Naive thymus-derived CD4-positive, alpha-beta T cell (primary cell): ENCODE results near the gene UGGT2. TPM values are rescaled to one million over a fixed set of nuclear protein-coding genes. Genes with fewer than 3 reads are reported as not detected.
A peak's percentile ranks its signal among the peaks of the same experiment; 100 is the strongest.

Source experiments
- ATAC-seq: fragments of 150-1000 bp; cut with Tn5 transposase; 2 replicates; pipeline ENCODE4 v1.10.0; 2021; ENCODE audit warnings: mild to moderate bottlenecking, moderate library complexity
- CTCF ChIA-PET: fragments of 350-600 bp; sonication (Branson Sonifier 250); formaldehyde crosslinking; loops from one replicate; lab custom pipeline; 2021; ENCODE audit warnings: antibody characterized with exemption; lab: Charles Lee
- POLR2A ChIA-PET: fragments of 350-600 bp; sonication (Branson Sonifier 250); formaldehyde crosslinking; loops from one replicate; lab custom pipeline; 2021; ENCODE audit warnings: antibody characterized with exemption, inconsistent platforms; lab: Charles Lee
- DNase-seq, 9 donors: peaks; one replicate each; pipeline versions ENCODE4 v3.0.0 to v3.0.0-alpha.2; 2020 to 2022; ENCODE audit warnings: mixed read lengths in 1 of 9
- H3K27ac ChIP-seq: one replicate; pipeline ENCODE4 v1.7.0; 2013; ENCODE audit warnings: mild to moderate bottlenecking, low read depth, low read length, moderate library complexity
- H3K27me3 ChIP-seq, 2 donors: one replicate each; pipeline ENCODE4 v1.7.0; 2013; ENCODE audit warnings: low read length in 2 of 2, mild to moderate bottlenecking in 2 of 2, moderate library complexity in 2 of 2; ENCODE audit not compliant: control insufficient read depth in 2 of 2, insufficient read depth in 2 of 2
- H3K36me3 ChIP-seq, 3 experiments: 1 replicate in 2 of 3; 2 replicates in 1 of 3; pipeline ENCODE4 v1.7.0; 2013; ENCODE audit warnings: low read length in 3 of 3, mild to moderate bottlenecking in 3 of 3, moderate library complexity in 1 of 3; ENCODE audit not compliant: insufficient read depth in 3 of 3, control insufficient read depth in 2 of 3
- H3K4me1 ChIP-seq, 2 donors: one replicate each; pipeline ENCODE4 v1.7.0; 2013; ENCODE audit warnings: low read length in 2 of 2, mild to moderate bottlenecking in 2 of 2, moderate library complexity in 1 of 2; ENCODE audit not compliant: control insufficient read depth in 2 of 2, insufficient read depth in 2 of 2
- H3K4me3 ChIP-seq: 2 replicates; pipeline ENCODE4 v1.7.0; 2013; ENCODE audit warnings: mild to moderate bottlenecking, low read length
- H3K9me3 ChIP-seq, 3 experiments: 1 replicate in 2 of 3; 2 replicates in 1 of 3; pipeline ENCODE4 v1.7.0; 2013; ENCODE audit warnings: low read length in 3 of 3; ENCODE audit not compliant: control insufficient read depth in 2 of 3
- H3K27ac Mint-ChIP-seq, 9 donors: one replicate each; pipeline ENCODE4 v1.8.0; 2020 to 2022; ENCODE audit warnings: mixed read lengths in 9 of 9, mild to moderate bottlenecking in 8 of 9, moderate library complexity in 5 of 9, inconsistent platforms in 2 of 9
- H3K27me3 Mint-ChIP-seq, 5 donors: one replicate each; pipeline ENCODE4 v1.8.0; 2021 to 2022; ENCODE audit warnings: mixed read lengths in 5 of 5, mild to moderate bottlenecking in 1 of 5
- H3K36me3 Mint-ChIP-seq, 5 donors: one replicate each; pipeline ENCODE4 v1.8.0; 2020 to 2022; ENCODE audit warnings: mixed read lengths in 5 of 5, mild to moderate bottlenecking in 3 of 5, inconsistent platforms in 1 of 5
- H3K4me1 Mint-ChIP-seq, 7 donors: one replicate each; pipeline ENCODE4 v1.8.0; 2020 to 2022; ENCODE audit warnings: mixed read lengths in 7 of 7, mild to moderate bottlenecking in 3 of 7, inconsistent platforms in 1 of 7
- H3K4me3 Mint-ChIP-seq, 10 donors: one replicate each; pipeline ENCODE4 v1.8.0; 2020 to 2022; ENCODE audit warnings: mild to moderate bottlenecking in 10 of 10, mixed read lengths in 10 of 10, moderate library complexity in 6 of 10, inconsistent platforms in 2 of 10
- H3K9me3 Mint-ChIP-seq, 11 donors: one replicate each; pipeline ENCODE4 v1.8.0; 2020 to 2022; ENCODE audit warnings: mixed read lengths in 11 of 11, mild to moderate bottlenecking in 4 of 11, inconsistent platforms in 1 of 11, moderate library complexity in 1 of 11
- intact Hi-C, 2 donors: fragments of 100-400 bp; cut with micrococcal nuclease; formaldehyde crosslinking; loops; one replicate each; pipeline ENCODE4 v1.15.1; 2023
- polyA plus RNA-seq, 2 donors: library from polyadenylated mRNA; unstranded; fragments of 300-500 nt; fragmentation: Illumina TruSeq; gene quantifications; one replicate each; pipeline ENCODE4 v1.2.3, GENCODE V29; 2021
- total RNA-seq, 6 experiments: library from RNA in 5 of 6; stranded (reverse) in 5 of 6; gene quantifications; 1 replicate in 5 of 6; 2 replicates in 1 of 6; pipeline ENCODE4 v1.2.3 and lab custom pipeline; 2021 to 2026

Gene UGGT2
- total and polyA plus RNA-seq, 7 experiments from 2014 or later: 0.22 to 6.5 (median 0.51) TPM; not detected in 3

DNA sequence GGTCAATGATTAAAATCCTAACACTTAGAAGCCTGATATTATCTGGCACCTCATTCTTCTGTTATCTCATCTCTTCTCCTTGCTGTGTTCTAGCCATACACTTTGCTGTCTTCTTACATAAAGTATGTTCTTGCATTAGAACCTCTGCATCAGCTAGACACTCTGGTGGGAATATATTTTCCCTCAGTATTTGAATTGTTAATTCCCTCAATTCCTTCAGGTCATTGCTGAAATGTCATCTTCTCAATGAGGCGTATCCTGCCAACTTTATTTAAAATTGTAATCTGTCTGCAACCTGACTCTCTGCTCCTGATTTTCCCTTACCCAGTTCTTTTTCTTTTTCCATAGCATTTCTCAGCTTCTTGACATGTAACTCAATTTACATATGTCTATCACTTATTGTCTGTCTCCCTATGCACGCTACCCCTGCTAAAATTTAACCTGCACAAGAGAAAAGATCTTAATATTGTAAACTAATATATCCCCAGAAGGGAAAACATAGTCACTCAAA is 138.2 kb downstream of the UGGT2 start:
- no peaks in the 10 kb centered on the region for H3K27me3 ChIP-seq
- DNase-seq (no peak), ATAC-seq (no peak)
- Mint-ChIP-seq H3K9me3 (peaks cover 4 to 24% (median 12%) of the 10 kb centered on the region in 11 donors), H3K27me3 (peaks cover 0 to 5% (median 0%) of the 10 kb centered on the region in 5 donors), H3K27ac (no peak overlapping the region), H3K4me3 (no peak overlapping the region), H3K36me3 (no peaks in the 10 kb centered on the region), H3K4me1 (peaks cover 0 to 1% (median 0%) of the 10 kb centered on the region in 7 donors)
- H3K4me3 ChIP-seq: no peak overlapping the region
- no peak overlapping the region for H3K27ac ChIP-seq
- CTCF ChIA-PET: no interaction called here
- intact Hi-C loops: no loop called here
- POLR2A ChIA-PET: no interaction called here
- H3K9me3 ChIP-seq: no peaks in the 10 kb centered on the region
- no peaks in the 10 kb centered on the region for H3K36me3 ChIP-seq
- no peaks in the 10 kb centered on the region for H3K4me1 ChIP-seq

DNA sequence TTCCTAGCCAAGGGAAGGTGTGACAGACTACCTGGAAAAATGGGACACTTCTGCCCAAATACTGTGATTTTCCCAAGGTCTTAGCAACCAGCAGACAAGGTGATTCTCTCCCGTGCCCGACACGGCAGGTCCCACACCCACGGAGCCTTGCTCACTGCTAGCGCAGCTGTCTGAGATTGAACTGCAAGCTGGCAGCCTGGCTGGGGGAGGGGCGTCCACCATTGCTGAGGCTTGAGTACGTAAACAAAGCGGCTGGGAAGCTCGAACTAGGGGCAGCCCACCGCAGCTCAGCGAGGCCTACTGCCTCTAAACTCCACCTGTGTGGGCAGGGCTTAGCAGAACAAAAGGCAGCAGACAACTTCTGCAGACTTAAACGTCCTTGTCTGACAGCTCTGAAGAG is 146.2 kb downstream of the UGGT2 start:
- H3K4me3 Mint-ChIP-seq: no peak overlapping the region
- H3K36me3 ChIP-seq: no peaks in the 10 kb centered on the region
- peaks cover 0 to 6% of the 10 kb centered on the region in 2 donors for H3K27me3 ChIP-seq
- peaks cover 0 to 26% (median 10%) of the 10 kb centered on the region in 11 donors for H3K9me3 Mint-ChIP-seq
- CTCF ChIA-PET: interaction anchor here (0.6 kb wide), 1 partner anchor 1107 kb away, joined by 4 read pairs; no protein-coding TSS in a partner anchor
- H3K27me3 Mint-ChIP-seq: peaks cover 0 to 9% (median 5%) of the 10 kb centered on the region in 5 donors
- no peak overlapping the region for H3K27ac ChIP-seq
- intact Hi-C loops: no loop called here
- no peaks in the 10 kb centered on the region for H3K36me3 Mint-ChIP-seq
- POLR2A ChIA-PET: no interaction called here
- H3K27ac Mint-ChIP-seq: no peak overlapping the region
- H3K4me1 ChIP-seq: no peaks in the 10 kb centered on the region
- no peaks in the 10 kb centered on the region for H3K9me3 ChIP-seq
- peak in 1 of 9 donors; percentile 0 for DNase-seq
- H3K4me1 Mint-ChIP-seq: no peaks in the 10 kb centered on the region
- ATAC-seq: no peak
- no peak overlapping the region for H3K4me3 ChIP-seq

DNA sequence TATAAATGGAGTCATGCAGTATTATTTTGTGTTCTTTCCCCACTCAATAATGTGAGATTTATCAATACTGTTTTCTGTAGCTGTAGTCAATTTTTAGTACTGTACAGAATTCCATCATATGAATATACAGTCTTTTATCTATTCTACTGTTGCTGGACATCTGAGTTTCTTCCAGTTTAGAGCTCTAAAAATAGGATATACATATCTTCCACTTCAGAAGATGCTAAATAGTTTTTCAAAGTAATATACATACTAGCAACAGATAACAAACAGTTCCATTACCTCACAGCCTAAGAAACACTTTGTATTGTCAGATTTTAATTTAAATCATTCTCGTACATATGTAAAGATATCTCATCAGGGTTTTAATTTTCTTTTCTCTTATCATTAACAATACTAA is 149.6 kb downstream of the UGGT2 start:
- no peaks in the 10 kb centered on the region for H3K36me3 ChIP-seq
- peaks cover 0 to 6% of the 10 kb centered on the region in 2 donors for H3K27me3 ChIP-seq
- no peak overlapping the region for H3K27ac Mint-ChIP-seq
- no peak overlapping the region for H3K4me3 ChIP-seq
- H3K27me3 Mint-ChIP-seq: peaks cover 0 to 5% (median 3%) of the 10 kb centered on the region in 5 donors
- H3K36me3 Mint-ChIP-seq: no peaks in the 10 kb centered on the region
- H3K4me3 Mint-ChIP-seq: no peak overlapping the region
- H3K27ac ChIP-seq: no peak overlapping the region
- ChIA-PET POLR2A (no interaction called here), CTCF (no interaction called here)
- no peaks in the 10 kb centered on the region for H3K4me1 Mint-ChIP-seq
- DNase-seq: no peak
- intact Hi-C loops: no loop called here
- H3K9me3 ChIP-seq: no peaks in the 10 kb centered on the region
- H3K4me1 ChIP-seq: no peaks in the 10 kb centered on the region
- no peak for ATAC-seq
- H3K9me3 Mint-ChIP-seq: peaks cover 0 to 16% (median 5%) of the 10 kb centered on the region in 11 donors

DNA sequence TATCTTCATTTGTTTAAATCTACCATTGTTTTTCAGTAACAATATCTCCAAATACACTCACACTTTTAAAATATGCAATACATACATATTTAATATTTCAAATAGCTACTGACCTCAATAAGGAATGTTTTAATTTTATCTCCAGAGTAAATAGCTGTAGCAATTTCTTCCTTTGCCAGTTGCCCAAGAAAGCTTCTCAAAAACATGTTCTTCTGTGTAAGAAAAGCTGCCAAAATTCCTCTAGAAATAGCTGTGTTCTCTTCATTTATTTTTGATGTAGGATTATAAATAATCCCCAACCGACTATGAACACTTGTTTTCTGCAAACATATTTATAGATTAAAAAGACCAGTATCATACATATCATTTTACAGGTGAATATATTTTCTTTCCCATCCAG is 150.5 kb downstream of the UGGT2 start:
- no peak overlapping the region for H3K4me3 ChIP-seq
- DNase-seq: no peak
- no peak overlapping the region for H3K4me3 Mint-ChIP-seq
- no peaks in the 10 kb centered on the region for H3K9me3 ChIP-seq
- H3K27me3 Mint-ChIP-seq: peaks cover 0 to 5% (median under 1%) of the 10 kb centered on the region in 5 donors
- ChIA-PET CTCF (no interaction called here), POLR2A (no interaction called here)
- no peaks in the 10 kb centered on the region for H3K4me1 Mint-ChIP-seq
- H3K27me3 ChIP-seq: peaks cover 0 to 6% of the 10 kb centered on the region in 2 donors
- intact Hi-C loops: no loop called here
- H3K27ac Mint-ChIP-seq: no peak overlapping the region
- H3K9me3 Mint-ChIP-seq: peaks cover 0 to 11% (median under 1%) of the 10 kb centered on the region in 11 donors
- no peak for ATAC-seq
- H3K27ac ChIP-seq: no peak overlapping the region
- H3K36me3 ChIP-seq: no peaks in the 10 kb centered on the region
- H3K4me1 ChIP-seq: no peaks in the 10 kb centered on the region
- no peaks in the 10 kb centered on the region for H3K36me3 Mint-ChIP-seq

DNA sequence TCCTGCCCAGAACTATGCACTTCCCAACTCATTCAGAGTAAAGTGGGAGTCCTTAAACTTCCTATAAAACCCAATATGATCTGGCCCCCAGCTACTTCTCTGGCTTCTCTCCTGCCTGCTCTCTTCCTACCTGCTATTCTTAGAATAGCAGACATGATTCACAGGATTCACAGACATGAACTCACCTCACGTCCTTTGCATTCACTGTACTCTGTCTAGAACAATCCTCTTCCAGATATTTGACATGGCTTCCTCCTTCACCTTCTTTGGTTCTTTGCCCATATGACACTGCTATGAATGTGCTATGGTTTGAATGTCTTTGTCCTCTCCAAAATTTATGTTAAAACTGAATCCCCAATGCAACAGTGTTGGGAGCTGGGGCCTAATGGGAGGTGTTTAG is 154.9 kb downstream of the UGGT2 start:
- no peak for ATAC-seq
- Mint-ChIP-seq H3K36me3 (no peaks in the 10 kb centered on the region), H3K4me1 (no peaks in the 10 kb centered on the region), H3K27me3 (peaks cover 0 to 7% (median 6%) of the 10 kb centered on the region in 5 donors), H3K4me3 (no peak overlapping the region), H3K27ac (no peak overlapping the region), H3K9me3 (peaks cover 0 to 3% (median 0%) of the 10 kb centered on the region in 11 donors)
- ChIA-PET CTCF (no interaction called here), POLR2A (no interaction called here)
- no peak for DNase-seq
- intact Hi-C loops: no loop called here
- peaks cover 0 to 3% of the 10 kb centered on the region in 2 donors for H3K27me3 ChIP-seq
- no peaks in the 10 kb centered on the region for H3K9me3 ChIP-seq
- no peak overlapping the region for H3K27ac ChIP-seq
- H3K4me3 ChIP-seq: no peak overlapping the region
- no peaks in the 10 kb centered on the region for H3K36me3 ChIP-seq
- no peaks in the 10 kb centered on the region for H3K4me1 ChIP-seq

DNA sequence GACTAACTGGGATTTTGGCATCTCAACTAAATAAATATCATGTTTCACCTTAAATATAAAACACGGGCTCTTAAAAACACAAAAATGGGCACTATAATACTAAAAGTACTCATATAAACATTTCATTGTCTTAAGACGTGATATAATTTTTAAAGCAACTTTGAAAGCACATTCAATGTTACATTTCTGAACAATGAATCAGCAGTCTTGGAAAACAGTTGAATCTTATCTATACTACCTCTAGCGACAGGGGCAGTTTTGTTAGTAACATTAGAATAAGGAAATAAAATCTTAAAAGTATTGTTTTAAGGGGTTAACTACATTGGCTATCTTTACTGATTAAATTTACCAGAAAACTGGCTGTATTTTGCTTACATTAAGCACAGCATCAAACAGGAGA is 156.9 kb downstream of the UGGT2 start:
- intact Hi-C loops: no loop called here
- H3K4me3 ChIP-seq: no peak overlapping the region
- DNase-seq (no peak), ATAC-seq (no peak)
- no peak overlapping the region for H3K4me3 Mint-ChIP-seq
- H3K9me3 Mint-ChIP-seq: peaks cover 0 to 1% (median 0%) of the 10 kb centered on the region in 11 donors
- no peak overlapping the region for H3K27ac Mint-ChIP-seq
- H3K36me3 Mint-ChIP-seq: no peaks in the 10 kb centered on the region
- H3K4me1 Mint-ChIP-seq: no peaks in the 10 kb centered on the region
- CTCF ChIA-PET: no interaction called here
- no peaks in the 10 kb centered on the region for H3K36me3 ChIP-seq
- H3K9me3 ChIP-seq: no peaks in the 10 kb centered on the region
- H3K4me1 ChIP-seq: no peaks in the 10 kb centered on the region
- no peaks in the 10 kb centered on the region for H3K27me3 ChIP-seq
- POLR2A ChIA-PET: no interaction called here
- no peak overlapping the region for H3K27ac ChIP-seq
- peaks cover 0 to 16% (median 7%) of the 10 kb centered on the region in 5 donors for H3K27me3 Mint-ChIP-seq

DNA sequence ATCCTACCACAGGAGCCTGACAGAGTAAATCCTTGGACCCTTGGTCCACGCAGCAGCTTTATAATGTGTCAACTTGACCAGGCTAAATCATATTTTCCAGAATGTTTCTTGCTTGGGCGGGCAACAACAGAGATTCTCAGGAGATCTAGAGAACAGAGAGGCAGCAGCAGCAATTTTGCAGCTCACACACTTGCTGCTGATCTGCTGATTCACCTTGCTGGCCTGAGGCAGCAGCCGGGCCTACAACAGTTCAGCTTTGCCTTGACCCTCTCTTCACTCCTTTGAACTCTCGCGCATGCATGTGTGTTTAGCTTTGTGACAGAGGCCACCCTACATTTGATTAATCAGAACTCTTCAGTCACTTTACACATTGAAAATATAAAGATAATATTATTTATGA is 159.3 kb downstream of the UGGT2 start:
- no peak overlapping the region for H3K27ac ChIP-seq
- POLR2A ChIA-PET: no interaction called here
- no peaks in the 10 kb centered on the region for H3K9me3 ChIP-seq
- H3K4me1 ChIP-seq: no peaks in the 10 kb centered on the region
- no peaks in the 10 kb centered on the region for H3K4me1 Mint-ChIP-seq
- DNase-seq: no peak
- H3K4me3 ChIP-seq: no peak overlapping the region
- no peak for ATAC-seq
- peaks cover 0 to 16% (median 11%) of the 10 kb centered on the region in 5 donors for H3K27me3 Mint-ChIP-seq
- intact Hi-C loops: no loop called here
- no peaks in the 10 kb centered on the region for H3K27me3 ChIP-seq
- no peaks in the 10 kb centered on the region for H3K36me3 ChIP-seq
- H3K27ac Mint-ChIP-seq: no peak overlapping the region
- H3K36me3 Mint-ChIP-seq: no peaks in the 10 kb centered on the region
- CTCF ChIA-PET: no interaction called here
- peaks cover 0 to 3% (median 0%) of the 10 kb centered on the region in 11 donors for H3K9me3 Mint-ChIP-seq
- no peak overlapping the region for H3K4me3 Mint-ChIP-seq
